Peyer's patch (tissue), 4 donors: ENCODE data around the gene RPL13A. TPM values are rescaled to one million over a fixed set of nuclear protein-coding genes. Genes with fewer than 3 reads are reported as not detected.

ENCODE experiments used
- DNase-seq, 3 donors: peaks; one replicate each; pipeline ENCODE4 v3.0.0-alpha.2; 2017 to 2019
- H3K27ac ChIP-seq, 4 donors: fragments of 200-600 bp; sonication (generic); one replicate each; pipeline ENCODE4 v1.5.1; 2016 to 2019
- H3K27me3 ChIP-seq, 2 donors: fragments of 200-600 bp; sonication (generic); one replicate each; pipeline ENCODE4 v1.5.1; 2019
- H3K36me3 ChIP-seq, 3 donors: fragments of 200-600 bp; sonication (generic); one replicate each; pipeline ENCODE4 v1.5.1; 2016 to 2019
- H3K4me1 ChIP-seq, 4 donors: fragments of 200-600 bp; sonication (generic); one replicate each; pipeline ENCODE4 v1.5.1; 2016 to 2019
- H3K4me3 ChIP-seq, 4 donors: fragments of 200-600 bp; sonication (generic); 1 replicate in 3 of 4; 2 replicates in 1 of 4; pipeline ENCODE4 v1.5.1; 2016 to 2019; ENCODE audit warnings: mild to moderate bottlenecking in 1 of 4
- H3K9me3 ChIP-seq, 4 donors: fragments of 200-600 bp; sonication (generic); one replicate each; pipeline ENCODE4 v1.5.1; 2016 to 2019; ENCODE audit warnings: mild to moderate bottlenecking in 1 of 4
- CTCF ChIP-seq, 6 experiments: fragments of 450-650 bp in 4 of 6; fragments of 200-600 bp in 2 of 6; sonication (generic) in 1 of 6; IDR thresholded peaks; one replicate each; pipeline ENCODE4 v1.5.1; 2017 to 2019; ENCODE audit warnings: antibody characterized with exemption in 6 of 6, mild to moderate bottlenecking in 3 of 6, moderate library complexity in 1 of 6
- POLR2A ChIP-seq, 2 donors: fragments of 450-650 bp; IDR thresholded peaks; one replicate each; pipeline ENCODE4 v1.5.1; 2017; ENCODE audit warnings: antibody characterized with exemption in 2 of 2, mild to moderate bottlenecking in 2 of 2, moderate library complexity in 2 of 2
- total RNA-seq, 4 donors: library from RNA; depleted of rRNA; stranded (reverse); fragments of >200 nt; gene quantifications; one replicate each; pipeline ENCODE4 v1.1.0, GENCODE V29; 2016

Gene RPL13A
- total RNA-seq, 4 donors from 2014 or later: 1,523 to 3,539 (median 1,798) TPM

- peak within 1 kb of the TSS; percentile 81 to 91 (median 86) for H3K27ac ChIP-seq
- H3K4me3 ChIP-seq: peak within 1 kb of the TSS; percentile 62 to 80 (median 65)
These were observed 13.4 kb upstream of the RPL13A start, which contains the start of gene FLT3LG for GRCh38 chr19:49473868-49474541. Gene FLT3LG (plus strand): TSS chr19:49474215. CDS start chr19:49474640, 425 bp downstream.

GRCh38 chr19:49474542-49474924 is 12.9 kb upstream of the RPL13A start:
- H3K27ac ChIP-seq: peak overlapping the region; percentile 81 to 91 (median 86)
- peak overlapping the region; percentile 62 to 80 (median 65) for H3K4me3 ChIP-seq
- peaks cover 0 to 24% (median 21%) of the 10 kb centered on the region in 4 donors for H3K4me1 ChIP-seq

More at GRCh38 chr19:49473868-49474541, 13.4 kb upstream of the RPL13A start, which contains the start of gene FLT3LG:
- Histone ChIP-seq H3K36me3 (no peaks in the 10 kb centered on the region), H3K9me3 (no peaks in the 10 kb centered on the region), H3K4me1 (peaks cover 0 to 28% (median 24%) of the 10 kb centered on the region in 4 donors), H3K27me3 (no peaks in the 10 kb centered on the region)
- DNase-seq: peak; percentile 81 to 91 (median 85)
- TF ChIP-seq CTCF (IDR thresholded peaks at IDR 0.05) (peak; percentile 95 to 100 (median 98)), POLR2A (IDR thresholded peaks at IDR 0.05) (no peak)

GRCh38 chr19:49475191-49475917 is 12.1 kb upstream of the RPL13A start:
- TF ChIP-seq CTCF (IDR thresholded peaks at IDR 0.05) (no peak), POLR2A (IDR thresholded peaks at IDR 0.05) (no peak)
- peaks cover 0 to 17% (median 13%) of the 10 kb centered on the region in 4 donors for H3K4me1 ChIP-seq
- peak overlapping the region; percentile 81 to 91 (median 86) for H3K27ac ChIP-seq
- H3K9me3 ChIP-seq: no peaks in the 10 kb centered on the region
- H3K27me3 ChIP-seq: no peaks in the 10 kb centered on the region
- H3K4me3 ChIP-seq: peak overlapping the region in 3 of 4 donors; percentile 10 to 66 (median 62)
- H3K36me3 ChIP-seq: no peaks in the 10 kb centered on the region
- DNase-seq: no peak

More at GRCh38 chr19:49474542-49474924, 12.9 kb upstream of the RPL13A start:
- Histone ChIP-seq H3K36me3 (no peaks in the 10 kb centered on the region), H3K9me3 (no peaks in the 10 kb centered on the region), H3K27me3 (no peaks in the 10 kb centered on the region)
- no peak for DNase-seq
- TF ChIP-seq POLR2A (IDR thresholded peaks at IDR 0.05) (no peak), CTCF (IDR thresholded peaks at IDR 0.05) (no peak)

- no peaks in the 10 kb centered on the region for H3K36me3 ChIP-seq
- peak overlapping the region in 2 of 4 donors; percentile 0 to 16 for H3K4me3 ChIP-seq
- no peaks in the 10 kb centered on the region for H3K27me3 ChIP-seq
- TF ChIP-seq CTCF (IDR thresholded peaks at IDR 0.05) (peak; percentile 20 to 41 (median 30)), POLR2A (IDR thresholded peaks at IDR 0.05) (no peak)
- H3K4me1 ChIP-seq: peaks cover 0 to 11% (median 8%) of the 10 kb centered on the region in 4 donors
- peak in 2 of 3 donors; percentile 53 to 75 for DNase-seq
- H3K9me3 ChIP-seq: no peaks in the 10 kb centered on the region
- peak overlapping the region; percentile 81 to 91 (median 86) for H3K27ac ChIP-seq
These were observed 11.2 kb upstream of the RPL13A start for GRCh38 chr19:49475995-49476880.
